Astrocyte of the cerebellum (primary cell): ENCODE data around the gene ANKRD63.

Experiments
- DNase-seq: peaks from one replicate; pipeline ENCODE4 v3.0.0-alpha.2; 2011; ENCODE audit warnings: low read depth
- H3K4me3 ChIP-seq: 2 replicates; pipeline ENCODE4 v1.5.1; 2011; ENCODE audit warnings: mild to moderate bottlenecking, low read depth, low read length, moderate library complexity
- CTCF ChIP-seq: IDR thresholded peaks from 2 replicates; pipeline ENCODE4 v1.5.1; 2012; ENCODE audit warnings: low read length, low read depth, moderate library complexity, mild to moderate bottlenecking; ENCODE audit errors: missing control alignments
- in situ Hi-C: cut with HindIII; loops from 2 replicates; pipeline ENCODE4 v1.10.0; 2017; ENCODE audit warnings: low sequenced_read_pairs

ANKRD63 gene

GRCh38 chr15:40281801-40282146 lies 1.1 kb downstream of the ANKRD63 start:
- H3K4me3 ChIP-seq, result peak overlapping the region; percentile 33
- DNase-seq, result no peak
- TF ChIP-seq CTCF, result no peak
- in situ Hi-C loops, result no loop called here

GRCh38 chr15:40281057-40281800 lies 1.6 kb downstream of the ANKRD63 start:
- TF ChIP-seq CTCF, result no peak
- no peak for DNase-seq
- no peak overlapping the region for H3K4me3 ChIP-seq
- in situ Hi-C loops, result no loop called here

GRCh38 chr15:40280260-40281056 lies 2.4 kb downstream of the ANKRD63 start:
- H3K4me3 ChIP-seq, result no peak overlapping the region
- in situ Hi-C loops, result no loop called here
- TF ChIP-seq CTCF, result no peak
- no peak for DNase-seq

GRCh38 chr15:40279437-40280141 lies 3.3 kb downstream of the ANKRD63 start:
- DNase-seq, result no peak
- no peak overlapping the region for H3K4me3 ChIP-seq
- TF ChIP-seq CTCF, result peak; percentile 98
- in situ Hi-C loops, result no loop called here

GRCh38 chr15:40278026-40278425 lies 4.8 kb downstream of the ANKRD63 start:
- TF ChIP-seq CTCF, result no peak
- no peak overlapping the region for H3K4me3 ChIP-seq
- in situ Hi-C loops, result no loop called here
- no peak for DNase-seq

- no peak overlapping the region for H3K4me3 ChIP-seq
- DNase-seq, result no peak
- in situ Hi-C loops, result no loop called here
- TF ChIP-seq CTCF, result no peak
Observed at GRCh38 chr15:40277471-40277870, 5.4 kb downstream of the ANKRD63 start.
